Measurements from ENCODE around the gene MAGEH1. TPM values are rescaled to one million over a fixed set of nuclear protein-coding genes. Genes with fewer than 3 reads are reported as not detected.
A peak's percentile ranks its signal among the peaks of the same experiment; 100 is the strongest.
"Not testable (repeated sequence)": the region's sequence is repeated elsewhere in the genome, so short reads cannot be mapped to it uniquely, and the experiment has no call there.

Gene MAGEH1
- 1 to 10 TPM; 3.7 to 5.6 TPM for polyA plus RNA-seq

GRCh38 chrX:55451990-55452832, at the start of gene MAGEH1:
Gene MAGEH1, plus strand, starts transcription at chrX:55452127. Its CDS starts 248 bp downstream, at chrX:55452375.
- H3K9me3 ChIP-seq (ENCODE audit: control insufficient read depth in 2 of 2, insufficient read depth in 1 of 2, low read depth in 1 of 2, low read length in 1 of 2), result no peaks in the 10 kb centered on the region
- 1 to 24% methylated on average over 43 of the region's 43 CpGs for WGBS, 2 donors
- no peaks in the 10 kb centered on the region for H3K27me3 ChIP-seq (ENCODE audit: control insufficient read depth in 1 of 2, insufficient read depth in 2 of 2, low read length in 2 of 2)
- no peaks in the 10 kb centered on the region for H3K36me3 ChIP-seq (ENCODE audit: control insufficient read depth in 2 of 2, insufficient read depth in 2 of 2, low read length in 1 of 2)
- no peaks in the 10 kb centered on the region for H3K4me1 ChIP-seq (ENCODE audit: control insufficient read depth in 2 of 2, insufficient read depth in 2 of 2, low read length in 1 of 2)
- peak within 1 kb of the TSS; percentile 64 to 70 for H3K27ac ChIP-seq (ENCODE audit: low read depth in 2 of 2, low read length in 1 of 2)
- peak within 1 kb of the TSS; percentile 57 to 60 for H3K4me3 ChIP-seq (ENCODE audit: low read depth in 1 of 2, low read length in 2 of 2)

GRCh38 chrX:55427079-55427478, 24.8 kb upstream of the MAGEH1 start:
- H3K27me3 ChIP-seq (ENCODE audit: control insufficient read depth in 1 of 2, insufficient read depth in 2 of 2, low read length in 2 of 2); H3K27ac ChIP-seq (ENCODE audit: low read depth in 2 of 2, low read length in 1 of 2); H3K36me3 ChIP-seq (ENCODE audit: control insufficient read depth in 2 of 2, insufficient read depth in 2 of 2, low read length in 1 of 2); H3K9me3 ChIP-seq (ENCODE audit: control insufficient read depth in 2 of 2, insufficient read depth in 1 of 2, low read depth in 1 of 2, low read length in 1 of 2); H3K4me3 ChIP-seq (ENCODE audit: low read depth in 1 of 2, low read length in 2 of 2); H3K4me1 ChIP-seq (ENCODE audit: control insufficient read depth in 2 of 2, insufficient read depth in 2 of 2, low read length in 1 of 2): not testable (repeated sequence)
- 70 to 75% methylated on average over 4 of the region's 4 CpGs for WGBS, 2 donors

GRCh38 chrX:55443468-55443867, 8.5 kb upstream of the MAGEH1 start:
- H3K27ac ChIP-seq (ENCODE audit: low read depth in 2 of 2, low read length in 1 of 2); H3K4me3 ChIP-seq (ENCODE audit: low read depth in 1 of 2, low read length in 2 of 2); H3K36me3 ChIP-seq (ENCODE audit: control insufficient read depth in 2 of 2, insufficient read depth in 2 of 2, low read length in 1 of 2); H3K27me3 ChIP-seq (ENCODE audit: control insufficient read depth in 1 of 2, insufficient read depth in 2 of 2, low read length in 2 of 2); H3K4me1 ChIP-seq (ENCODE audit: control insufficient read depth in 2 of 2, insufficient read depth in 2 of 2, low read length in 1 of 2); H3K9me3 ChIP-seq (ENCODE audit: control insufficient read depth in 2 of 2, insufficient read depth in 1 of 2, low read depth in 1 of 2, low read length in 1 of 2): not testable (repeated sequence)
- 70% methylated on average over 5 of the region's 5 CpGs for WGBS, 2 donors

- Histone ChIP-seq H3K27ac (ENCODE audit: low read depth in 2 of 2, low read length in 1 of 2) (no peak overlapping the region), H3K4me3 (ENCODE audit: low read depth in 1 of 2, low read length in 2 of 2) (no peak overlapping the region), H3K36me3 (ENCODE audit: control insufficient read depth in 2 of 2, insufficient read depth in 2 of 2, low read length in 1 of 2) (no peaks in the 10 kb centered on the region), H3K4me1 (ENCODE audit: control insufficient read depth in 2 of 2, insufficient read depth in 2 of 2, low read length in 1 of 2) (no peaks in the 10 kb centered on the region), H3K9me3 (ENCODE audit: control insufficient read depth in 2 of 2, insufficient read depth in 1 of 2, low read depth in 1 of 2, low read length in 1 of 2) (no peaks in the 10 kb centered on the region), H3K27me3 (ENCODE audit: control insufficient read depth in 1 of 2, insufficient read depth in 2 of 2, low read length in 2 of 2) (no peaks in the 10 kb centered on the region)
- WGBS, 2 donors, result 27 to 32% methylated on average over 5 of the region's 5 CpGs
Measured at GRCh38 chrX:55450259-55450658, 1.7 kb upstream of the MAGEH1 start.

GRCh38 chrX:55451141-55451540, 786 bp upstream of the MAGEH1 start:
- Histone ChIP-seq H3K4me1 (ENCODE audit: control insufficient read depth in 2 of 2, insufficient read depth in 2 of 2, low read length in 1 of 2) (no peaks in the 10 kb centered on the region), H3K4me3 (ENCODE audit: low read depth in 1 of 2, low read length in 2 of 2) (no peak overlapping the region), H3K36me3 (ENCODE audit: control insufficient read depth in 2 of 2, insufficient read depth in 2 of 2, low read length in 1 of 2) (no peaks in the 10 kb centered on the region), H3K27me3 (ENCODE audit: control insufficient read depth in 1 of 2, insufficient read depth in 2 of 2, low read length in 2 of 2) (no peaks in the 10 kb centered on the region), H3K27ac (ENCODE audit: low read depth in 2 of 2, low read length in 1 of 2) (no peak overlapping the region), H3K9me3 (ENCODE audit: control insufficient read depth in 2 of 2, insufficient read depth in 1 of 2, low read depth in 1 of 2, low read length in 1 of 2) (no peaks in the 10 kb centered on the region)
- 30 to 46% methylated on average over 2 of the region's 2 CpGs for WGBS, 2 donors

- Histone ChIP-seq H3K27ac (ENCODE audit: low read depth in 2 of 2, low read length in 1 of 2) (peak overlapping the region in 1 of 2 donors; percentile 49), H3K4me3 (ENCODE audit: low read depth in 1 of 2, low read length in 2 of 2) (peak overlapping the region; percentile 57 to 60)
- WGBS, 2 donors, result 2 to 30% methylated on average over 10 to 11 of the region's 11 CpGs
Measured at GRCh38 chrX:55451626-55451989, 319 bp upstream of the MAGEH1 start.

GRCh38 chrX:55452833-55453124, 852 bp downstream of the MAGEH1 start:
- Histone ChIP-seq H3K4me1 (ENCODE audit: control insufficient read depth in 2 of 2, insufficient read depth in 2 of 2, low read length in 1 of 2) (no peaks in the 10 kb centered on the region), H3K27me3 (ENCODE audit: control insufficient read depth in 1 of 2, insufficient read depth in 2 of 2, low read length in 2 of 2) (no peaks in the 10 kb centered on the region), H3K9me3 (ENCODE audit: control insufficient read depth in 2 of 2, insufficient read depth in 1 of 2, low read depth in 1 of 2, low read length in 1 of 2) (no peaks in the 10 kb centered on the region), H3K27ac (ENCODE audit: low read depth in 2 of 2, low read length in 1 of 2) (peak overlapping the region; percentile 64 to 70), H3K4me3 (ENCODE audit: low read depth in 1 of 2, low read length in 2 of 2) (peak overlapping the region; percentile 57 to 60), H3K36me3 (ENCODE audit: control insufficient read depth in 2 of 2, insufficient read depth in 2 of 2, low read length in 1 of 2) (no peaks in the 10 kb centered on the region)
- 1 to 33% methylated on average over 9 of the region's 9 CpGs for WGBS, 2 donors

More at GRCh38 chrX:55451626-55451989, 319 bp upstream of the MAGEH1 start:
- H3K9me3 ChIP-seq (ENCODE audit: control insufficient read depth in 2 of 2, insufficient read depth in 1 of 2, low read depth in 1 of 2, low read length in 1 of 2), result no peaks in the 10 kb centered on the region
- no peaks in the 10 kb centered on the region for H3K36me3 ChIP-seq (ENCODE audit: control insufficient read depth in 2 of 2, insufficient read depth in 2 of 2, low read length in 1 of 2)
- H3K4me1 ChIP-seq (ENCODE audit: control insufficient read depth in 2 of 2, insufficient read depth in 2 of 2, low read length in 1 of 2), result no peaks in the 10 kb centered on the region
- H3K27me3 ChIP-seq (ENCODE audit: control insufficient read depth in 1 of 2, insufficient read depth in 2 of 2, low read length in 2 of 2), result no peaks in the 10 kb centered on the region

- not testable (repeated sequence) for H3K27ac ChIP-seq (ENCODE audit: low read depth in 2 of 2, low read length in 1 of 2); H3K4me1 ChIP-seq (ENCODE audit: control insufficient read depth in 2 of 2, insufficient read depth in 2 of 2, low read length in 1 of 2); H3K9me3 ChIP-seq (ENCODE audit: control insufficient read depth in 2 of 2, insufficient read depth in 1 of 2, low read depth in 1 of 2, low read length in 1 of 2); H3K27me3 ChIP-seq (ENCODE audit: control insufficient read depth in 1 of 2, insufficient read depth in 2 of 2, low read length in 2 of 2); H3K4me3 ChIP-seq (ENCODE audit: low read depth in 1 of 2, low read length in 2 of 2); H3K36me3 ChIP-seq (ENCODE audit: control insufficient read depth in 2 of 2, insufficient read depth in 2 of 2, low read length in 1 of 2)
- WGBS, 2 donors, result no CpG with 5 or more reads among the region's 6 CpGs
Measured at GRCh38 chrX:55455708-55456107, 3.8 kb downstream of the MAGEH1 start.

GRCh38 chrX:55459426-55459825, 7.5 kb downstream of the MAGEH1 start:
- not testable (repeated sequence) for H3K4me1 ChIP-seq (ENCODE audit: control insufficient read depth in 2 of 2, insufficient read depth in 2 of 2, low read length in 1 of 2); H3K4me3 ChIP-seq (ENCODE audit: low read depth in 1 of 2, low read length in 2 of 2); H3K27me3 ChIP-seq (ENCODE audit: control insufficient read depth in 1 of 2, insufficient read depth in 2 of 2, low read length in 2 of 2); H3K9me3 ChIP-seq (ENCODE audit: control insufficient read depth in 2 of 2, insufficient read depth in 1 of 2, low read depth in 1 of 2, low read length in 1 of 2); H3K27ac ChIP-seq (ENCODE audit: low read depth in 2 of 2, low read length in 1 of 2); H3K36me3 ChIP-seq (ENCODE audit: control insufficient read depth in 2 of 2, insufficient read depth in 2 of 2, low read length in 1 of 2)
- no CpG with 5 or more reads among the region's 5 CpGs for WGBS, 2 donors

- no CpG with 5 or more reads among the region's 4 CpGs for WGBS, 2 donors
- H3K9me3 ChIP-seq (ENCODE audit: control insufficient read depth in 2 of 2, insufficient read depth in 1 of 2, low read depth in 1 of 2, low read length in 1 of 2); H3K27ac ChIP-seq (ENCODE audit: low read depth in 2 of 2, low read length in 1 of 2); H3K36me3 ChIP-seq (ENCODE audit: control insufficient read depth in 2 of 2, insufficient read depth in 2 of 2, low read length in 1 of 2); H3K4me1 ChIP-seq (ENCODE audit: control insufficient read depth in 2 of 2, insufficient read depth in 2 of 2, low read length in 1 of 2); H3K27me3 ChIP-seq (ENCODE audit: control insufficient read depth in 1 of 2, insufficient read depth in 2 of 2, low read length in 2 of 2); H3K4me3 ChIP-seq (ENCODE audit: low read depth in 1 of 2, low read length in 2 of 2): not testable (repeated sequence)
Measured at GRCh38 chrX:55459926-55460325, 8.0 kb downstream of the MAGEH1 start.

Data from esophagus (tissue), 2 donors.